Upper lobe of left lung (tissue), 6 donors: ENCODE data around the gene ITGA8. TPM values are rescaled to one million over a fixed set of nuclear protein-coding genes. Genes with fewer than 3 reads are reported as not detected.
A peak's percentile ranks its signal among the peaks of the same experiment; 100 is the strongest.

ENCODE experiments used
- ATAC-seq, 2 donors: fragments of 200-7000 bp; cut with Tn5 transposase; one replicate each; pipeline ENCODE4 v1.9.1; 2022; ENCODE audit warnings: mild to moderate bottlenecking in 2 of 2, moderate library complexity in 2 of 2; ENCODE audit not compliant: low FRiP score in 2 of 2
- DNase-seq, 2 donors: peaks; one replicate each; pipeline ENCODE4 v3.0.0-alpha.2; 2019 to 2020
- H3K27ac ChIP-seq, 4 donors: fragments of 200-600 bp; sonication (generic); one replicate each; pipeline ENCODE4 v1.5.1; 2016 to 2019
- H3K27me3 ChIP-seq, 4 donors: fragments of 200-600 bp; sonication (generic); one replicate each; pipeline ENCODE4 v1.5.1; 2017 to 2019
- H3K36me3 ChIP-seq, 4 donors: fragments of 200-600 bp; sonication (generic); one replicate each; pipeline ENCODE4 v1.5.1; 2016 to 2019
- H3K4me1 ChIP-seq, 4 donors: fragments of 200-600 bp; sonication (generic); one replicate each; pipeline ENCODE4 v1.5.1; 2018 to 2019
- H3K4me3 ChIP-seq, 4 donors: fragments of 200-600 bp; sonication (generic); one replicate each; pipeline ENCODE4 v1.5.1; 2017 to 2019; ENCODE audit warnings: mild to moderate bottlenecking in 2 of 4, moderate library complexity in 1 of 4
- H3K9me3 ChIP-seq, 4 donors: fragments of 200-600 bp; sonication (generic); one replicate each; pipeline ENCODE4 v1.5.1; 2018 to 2019
- EP300 ChIP-seq, 4 donors: sonication (generic); formaldehyde crosslinking; IDR thresholded peaks; one replicate each; pipeline ENCODE4 v1.5.1; 2017; ENCODE audit warnings: antibody characterized with exemption in 4 of 4, control low read depth in 2 of 4
- POLR2A ChIP-seq, 4 donors: fragments of 450-650 bp; IDR thresholded peaks; one replicate each; pipeline ENCODE4 v1.5.1; 2016 to 2017; ENCODE audit warnings: antibody characterized with exemption in 4 of 4, mild to moderate bottlenecking in 2 of 4
- POLR2AphosphoS5 ChIP-seq, 2 donors: sonication (generic); formaldehyde crosslinking; IDR thresholded peaks; one replicate each; pipeline ENCODE4 v1.5.1; 2017; ENCODE audit warnings: antibody characterized with exemption in 2 of 2
- WGBS, 2 donors: methylation state at CpG; one replicate each; pipeline ENCODE4 v1.1.5; 2017 to 2018; 5-methylcytosine and 5-hydroxymethylcytosine counted together
- total RNA-seq, 6 donors: library from RNA; depleted of rRNA in 4 of 6; stranded (reverse); fragments of >200 nt in 4 of 6; gene quantifications; one replicate each; pipeline versions ENCODE4 v1.1.0 to v1.2.1, GENCODE V29; 2016 to 2021
- TF ChIP-seq, protein P1 (sequence below), 6 experiments: fragments of 450-650 bp in 4 of 6; fragments of 200-600 bp in 2 of 6; sonication (generic) in 2 of 6; IDR thresholded peaks; one replicate each; pipeline ENCODE4 v1.5.1; 2016 to 2019; ENCODE audit warnings: antibody characterized with exemption in 6 of 6
- donor health status: DM: no; HTN: no; CAD: no; lungs with moderate emphysema.
- donor health status: DM: no; HTN: yes; CAD: no; lungs with severe emphysema.

ITGA8 gene
- total RNA-seq, 6 donors from 2014 or later: 18.2 to 40.3 (median 26.4) TPM

DNA sequence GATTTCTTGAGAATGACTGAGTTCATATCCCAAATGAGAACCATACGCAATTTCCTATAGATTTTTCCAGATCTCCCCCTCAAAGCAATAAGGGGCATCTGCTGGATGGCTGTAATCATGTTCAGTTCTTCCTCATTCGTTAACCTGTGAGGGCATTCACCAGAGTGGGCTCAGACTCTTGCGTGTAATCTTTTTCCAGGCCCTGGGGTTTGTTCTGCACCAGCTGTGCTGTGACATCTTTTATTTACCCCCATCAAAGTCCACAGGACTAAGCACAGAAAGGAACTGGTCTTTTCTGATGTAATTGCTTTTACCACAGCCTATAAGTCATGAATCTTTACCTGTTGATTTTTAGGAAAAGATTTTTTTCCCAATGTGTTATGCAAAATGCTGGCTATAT lies 27.9 kb upstream of the ITGA8 start:
- ATAC-seq (no peak), DNase-seq (no peak)
- H3K9me3 ChIP-seq: no peaks in the 10 kb centered on the region
- TF ChIP-seq POLR2AphosphoS5 (IDR thresholded peaks at IDR 0.05) (no peak), EP300 (IDR thresholded peaks at IDR 0.05) (no peak), POLR2A (IDR thresholded peaks at IDR 0.05) (no peak)
- TF ChIP-seq, protein P1, sequence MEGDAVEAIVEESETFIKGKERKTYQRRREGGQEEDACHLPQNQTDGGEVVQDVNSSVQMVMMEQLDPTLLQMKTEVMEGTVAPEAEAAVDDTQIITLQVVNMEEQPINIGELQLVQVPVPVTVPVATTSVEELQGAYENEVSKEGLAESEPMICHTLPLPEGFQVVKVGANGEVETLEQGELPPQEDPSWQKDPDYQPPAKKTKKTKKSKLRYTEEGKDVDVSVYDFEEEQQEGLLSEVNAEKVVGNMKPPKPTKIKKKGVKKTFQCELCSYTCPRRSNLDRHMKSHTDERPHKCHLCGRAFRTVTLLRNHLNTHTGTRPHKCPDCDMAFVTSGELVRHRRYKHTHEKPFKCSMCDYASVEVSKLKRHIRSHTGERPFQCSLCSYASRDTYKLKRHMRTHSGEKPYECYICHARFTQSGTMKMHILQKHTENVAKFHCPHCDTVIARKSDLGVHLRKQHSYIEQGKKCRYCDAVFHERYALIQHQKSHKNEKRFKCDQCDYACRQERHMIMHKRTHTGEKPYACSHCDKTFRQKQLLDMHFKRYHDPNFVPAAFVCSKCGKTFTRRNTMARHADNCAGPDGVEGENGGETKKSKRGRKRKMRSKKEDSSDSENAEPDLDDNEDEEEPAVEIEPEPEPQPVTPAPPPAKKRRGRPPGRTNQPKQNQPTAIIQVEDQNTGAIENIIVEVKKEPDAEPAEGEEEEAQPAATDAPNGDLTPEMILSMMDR (IDR thresholded peaks at IDR 0.05): no peak
- H3K27ac ChIP-seq: peak overlapping the region in 1 of 4 donors; percentile 34
- no peaks in the 10 kb centered on the region for H3K36me3 ChIP-seq
- no peaks in the 10 kb centered on the region for H3K4me1 ChIP-seq
- H3K27me3 ChIP-seq: no peaks in the 10 kb centered on the region
- 74 to 78% methylated on average over 3 of the region's 3 CpGs for WGBS, 2 donors
- no peak overlapping the region for H3K4me3 ChIP-seq

DNA sequence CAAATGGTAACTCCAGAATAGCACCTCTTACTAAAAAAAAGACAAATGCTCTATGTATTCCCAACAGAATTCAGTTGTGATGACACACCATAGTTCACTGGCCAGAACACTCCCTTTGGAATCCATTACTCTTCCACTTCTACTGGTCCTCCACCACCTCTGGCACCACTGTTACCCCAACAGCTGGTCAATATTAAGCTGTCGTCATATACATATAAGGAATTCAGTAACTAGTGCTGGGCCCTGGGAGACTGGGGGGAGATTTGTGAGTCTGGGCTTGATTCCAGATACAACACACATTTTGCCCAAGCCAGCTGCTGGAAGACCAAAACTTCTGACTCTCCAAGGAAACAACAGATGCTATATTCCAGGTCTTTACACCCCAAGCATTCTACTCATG lies 26.0 kb upstream of the ITGA8 start:
- DNase-seq (no peak), ATAC-seq (peak in 1 of 2 donors; percentile 39)
- Histone ChIP-seq H3K27ac (no peak overlapping the region), H3K4me1 (no peaks in the 10 kb centered on the region), H3K4me3 (no peak overlapping the region), H3K36me3 (no peaks in the 10 kb centered on the region), H3K9me3 (no peaks in the 10 kb centered on the region), H3K27me3 (no peaks in the 10 kb centered on the region)
- WGBS, 2 donors: 90 to 100% methylated on average over 1 of the region's 1 CpG
- no peak for TF ChIP-seq POLR2AphosphoS5 (IDR thresholded peaks at IDR 0.05)
- TF ChIP-seq POLR2A (IDR thresholded peaks at IDR 0.05): no peak
- TF ChIP-seq EP300 (IDR thresholded peaks at IDR 0.05): no peak
- TF ChIP-seq, protein P1 (IDR thresholded peaks at IDR 0.05): no peak

DNA sequence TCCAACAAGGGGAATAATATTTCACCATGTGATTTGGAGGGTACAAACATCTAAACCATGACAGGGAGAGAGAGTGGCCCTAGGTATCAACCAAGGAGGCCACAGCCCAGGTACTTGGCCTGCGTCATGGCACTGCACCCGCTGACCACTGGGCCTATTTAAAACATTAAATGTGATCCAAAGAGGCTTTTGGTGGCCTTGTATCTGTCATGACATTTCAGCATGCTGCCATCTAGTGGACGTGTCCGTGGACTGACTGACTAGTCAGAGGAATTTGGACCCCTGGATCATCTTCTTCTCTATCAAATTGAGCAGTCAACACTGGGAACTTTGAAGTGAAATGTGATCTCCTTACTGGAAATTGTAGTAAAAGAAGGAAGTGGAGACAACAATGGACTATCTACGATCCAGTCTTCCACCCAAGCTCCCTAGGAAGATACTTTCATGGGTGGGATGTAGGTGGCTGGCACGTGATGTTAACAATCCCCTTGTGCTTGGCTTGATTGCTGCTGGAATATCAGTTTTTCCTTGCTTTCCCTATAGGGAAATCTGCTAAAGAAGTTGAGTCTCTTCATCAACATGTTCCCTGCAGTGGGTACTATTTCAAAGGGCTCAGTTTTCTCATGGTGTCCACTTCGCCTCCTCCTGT lies 24.6 kb upstream of the ITGA8 start:
- Histone ChIP-seq H3K36me3 (no peaks in the 10 kb centered on the region), H3K27me3 (no peaks in the 10 kb centered on the region), H3K9me3 (no peaks in the 10 kb centered on the region), H3K4me1 (no peaks in the 10 kb centered on the region), H3K4me3 (no peak overlapping the region), H3K27ac (no peak overlapping the region)
- peak in 1 of 2 donors; percentile 27 for DNase-seq
- TF ChIP-seq, protein P1 (IDR thresholded peaks at IDR 0.05): peak in 5 of 6 experiments; percentile 32 to 54 (median 42)
- no peak for TF ChIP-seq POLR2A (IDR thresholded peaks at IDR 0.05)
- peak in 1 of 2 donors; percentile 35 for ATAC-seq
- WGBS, 2 donors: 39 to 63% methylated on average over 7 of the region's 7 CpGs

DNA sequence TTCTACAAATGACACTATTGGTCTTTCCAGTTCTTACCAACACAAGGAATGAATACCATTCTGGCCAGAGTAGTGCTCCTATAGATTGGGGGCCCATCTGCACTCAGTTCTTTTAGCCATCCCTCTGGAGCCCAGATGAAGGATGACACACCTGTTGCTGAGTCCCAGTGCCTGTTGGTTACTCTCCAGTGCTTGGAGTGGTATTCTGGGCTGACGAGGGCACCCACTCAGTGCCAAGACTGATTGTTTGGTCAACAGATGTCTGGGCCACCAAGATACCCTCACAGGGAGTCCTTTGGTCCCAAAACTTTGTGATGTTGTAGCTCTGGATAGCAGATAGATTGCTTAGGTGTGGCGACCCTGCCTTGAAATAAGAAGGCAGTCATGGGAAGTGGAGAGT lies 23.7 kb upstream of the ITGA8 start:
- 76 to 90% methylated on average over 2 of the region's 2 CpGs for WGBS, 2 donors
- H3K27me3 ChIP-seq: no peaks in the 10 kb centered on the region
- no peaks in the 10 kb centered on the region for H3K36me3 ChIP-seq
- TF ChIP-seq POLR2A (IDR thresholded peaks at IDR 0.05): no peak
- TF ChIP-seq EP300 (IDR thresholded peaks at IDR 0.05): no peak
- TF ChIP-seq, protein P1 (IDR thresholded peaks at IDR 0.05): no peak
- no peak for TF ChIP-seq POLR2AphosphoS5 (IDR thresholded peaks at IDR 0.05)
- no peaks in the 10 kb centered on the region for H3K4me1 ChIP-seq
- H3K4me3 ChIP-seq: no peak overlapping the region
- no peak for DNase-seq
- H3K27ac ChIP-seq: peak overlapping the region in 1 of 4 donors; percentile 27
- no peak for ATAC-seq
- no peaks in the 10 kb centered on the region for H3K9me3 ChIP-seq

DNA sequence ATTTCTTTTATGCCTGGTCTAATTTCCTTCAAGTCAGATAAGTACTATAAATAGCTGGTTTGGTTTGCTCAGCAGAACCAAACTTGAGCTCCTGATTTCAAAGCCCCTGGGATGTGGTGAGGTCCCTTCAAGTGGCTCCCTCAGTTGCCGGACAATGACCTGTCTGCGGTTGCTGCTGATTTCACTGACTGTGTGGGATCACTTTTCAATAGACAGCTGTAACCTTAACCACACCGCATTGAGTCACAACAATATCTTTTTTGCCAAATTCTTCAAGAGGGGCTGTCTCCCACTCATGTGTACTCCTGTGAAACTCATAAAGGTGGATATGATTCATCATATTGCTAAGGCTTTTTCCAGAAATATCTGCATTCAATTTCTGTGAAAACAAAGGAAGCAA lies 23.1 kb upstream of the ITGA8 start:
- Histone ChIP-seq H3K4me1 (no peaks in the 10 kb centered on the region), H3K4me3 (no peak overlapping the region), H3K9me3 (no peaks in the 10 kb centered on the region), H3K27ac (peak overlapping the region in 1 of 4 donors; percentile 27), H3K36me3 (no peaks in the 10 kb centered on the region), H3K27me3 (no peaks in the 10 kb centered on the region)
- WGBS, 2 donors: 94 to 95% methylated on average over 3 of the region's 3 CpGs
- TF ChIP-seq POLR2AphosphoS5 (IDR thresholded peaks at IDR 0.05) (no peak), POLR2A (IDR thresholded peaks at IDR 0.05) (no peak)
- TF ChIP-seq, protein P1 (IDR thresholded peaks at IDR 0.05): no peak
- ATAC-seq (no peak), DNase-seq (no peak)
